D721Med (cell line): Measurements from ENCODE around the gene ANP32E.
"Not testable (repeated sequence)": the region's sequence is repeated elsewhere in the genome, so short reads cannot be mapped to it uniquely, and the experiment has no call there.

ENCODE experiments used
- DNase-seq: peaks from one replicate; pipeline ENCODE4 v3.0.0; 2011; ENCODE audit warnings: low spot score; ENCODE audit not compliant: insufficient read length
- FAIRE-seq: peaks from 2 replicates; lab custom pipeline; 2011; peaks lifted over from hg19 to GRCh38; lab: Jason Lieb, UNC
- CTCF ChIP-seq: IDR thresholded peaks from 2 replicates; pipeline ENCODE4 v1.5.1; 2012; ENCODE audit warnings: mild to moderate bottlenecking, control low read depth; ENCODE audit not compliant: insufficient read depth; ENCODE audit errors: missing control alignments

Gene ANP32E

GRCh38 chr1:150225546-150225945 lies 10.4 kb downstream of the ANP32E start:
- FAIRE-seq = no peak
- DNase-seq = no peak
- no peak for TF ChIP-seq CTCF

- TF ChIP-seq CTCF = no peak
- DNase-seq (no peak), FAIRE-seq (no peak)
These were observed 10.9 kb downstream of the ANP32E start for GRCh38 chr1:150224983-150225382.

- DNase-seq (no peak), FAIRE-seq (no peak)
- TF ChIP-seq CTCF = peak; percentile 56
These were observed 14.4 kb downstream of the ANP32E start for GRCh38 chr1:150221552-150221951.

GRCh38 chr1:150215855-150216254 lies 20.1 kb downstream of the ANP32E start:
- not testable (repeated sequence) for FAIRE-seq, DNase-seq

- FAIRE-seq, DNase-seq: not testable (repeated sequence)
These were observed 21.7 kb downstream of the ANP32E start for GRCh38 chr1:150214099-150214756.

- FAIRE-seq = no peak
- no peak for DNase-seq
- TF ChIP-seq CTCF = peak; percentile 25
These were observed 22.5 kb downstream of the ANP32E start for GRCh38 chr1:150213170-150214098.

GRCh38 chr1:150212070-150212469 lies 23.8 kb downstream of the ANP32E start:
- no peak for TF ChIP-seq CTCF
- FAIRE-seq (no peak), DNase-seq (no peak)

GRCh38 chr1:150210706-150211105 lies 25.2 kb downstream of the ANP32E start:
- no peak for TF ChIP-seq CTCF
- FAIRE-seq (peak; percentile 76), DNase-seq (no peak)
